Activated CD8-positive, alpha-beta memory T cell treated with anti-CD3 and anti-CD28 coated beads, Interleukin-2, amount 50 U/mL, for 1 hour (primary cell): ENCODE measurements around the gene CHCHD3.
"Not testable (repeated sequence)": the region's sequence is repeated elsewhere in the genome, so short reads cannot be mapped to it uniquely, and the experiment has no call there.

Experiments
- DNase-seq: peaks from one replicate; pipeline ENCODE4 v3.0.0-alpha.2; 2020; ENCODE audit errors: extremely low read depth

The CHCHD3 gene

DNA sequence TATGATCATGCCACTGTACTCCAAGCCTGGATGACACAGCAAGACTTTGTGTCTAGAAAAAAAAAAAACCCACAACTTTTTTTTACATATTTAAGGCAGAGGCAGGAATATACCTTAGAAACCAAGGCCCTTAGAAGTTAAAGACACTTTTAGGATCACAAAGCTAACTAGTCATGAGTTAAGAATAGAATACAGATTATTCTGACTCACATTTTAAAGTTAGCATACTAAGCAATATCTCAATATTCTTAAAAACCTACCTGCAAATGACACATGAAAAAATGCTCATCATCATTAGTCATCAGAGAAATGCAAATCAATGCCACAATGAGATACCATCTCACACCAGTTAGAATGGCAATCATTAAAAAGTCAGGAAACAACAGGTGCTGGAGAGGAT, 177.7 kb downstream of the CHCHD3 start:
- no peak for DNase-seq

DNA sequence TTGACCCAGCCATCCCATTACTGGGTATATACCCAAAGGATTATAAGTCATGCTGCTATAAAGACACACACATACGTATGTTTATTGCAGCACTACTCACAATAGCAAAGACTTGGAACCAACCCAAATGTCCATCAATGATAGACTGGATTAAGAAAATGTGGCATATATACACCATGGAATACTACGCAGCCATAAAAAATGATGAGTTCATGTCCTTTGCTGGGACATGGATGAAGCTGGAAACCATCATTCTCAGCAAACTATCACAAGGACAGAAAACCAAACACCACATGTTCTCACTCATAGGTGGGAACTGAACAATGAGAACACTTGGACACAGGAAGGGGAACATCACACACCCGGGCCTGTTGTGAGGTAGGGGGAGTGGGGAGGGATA, 179.6 kb downstream of the CHCHD3 start:
- not testable (repeated sequence) for DNase-seq

DNA sequence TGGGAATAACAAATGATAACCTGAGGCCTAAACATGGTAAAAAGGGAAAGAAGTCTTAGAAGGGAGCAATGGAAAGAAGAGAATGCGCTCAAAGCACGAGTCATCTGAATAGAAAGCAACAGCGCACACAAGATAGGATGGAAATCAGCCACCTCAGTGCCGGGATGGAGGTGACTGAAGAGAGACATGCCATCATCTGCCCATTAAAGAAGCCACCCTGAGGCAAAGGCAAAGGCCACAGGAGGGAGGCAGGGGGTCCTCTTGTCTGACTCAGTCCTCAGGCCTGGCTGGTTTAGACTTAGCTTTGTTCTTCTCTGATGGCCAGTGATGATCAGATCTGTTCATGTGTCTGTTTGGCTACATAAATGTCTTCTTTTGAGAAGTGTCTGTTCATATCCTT, 180.6 kb downstream of the CHCHD3 start:
- no peak for DNase-seq

DNA sequence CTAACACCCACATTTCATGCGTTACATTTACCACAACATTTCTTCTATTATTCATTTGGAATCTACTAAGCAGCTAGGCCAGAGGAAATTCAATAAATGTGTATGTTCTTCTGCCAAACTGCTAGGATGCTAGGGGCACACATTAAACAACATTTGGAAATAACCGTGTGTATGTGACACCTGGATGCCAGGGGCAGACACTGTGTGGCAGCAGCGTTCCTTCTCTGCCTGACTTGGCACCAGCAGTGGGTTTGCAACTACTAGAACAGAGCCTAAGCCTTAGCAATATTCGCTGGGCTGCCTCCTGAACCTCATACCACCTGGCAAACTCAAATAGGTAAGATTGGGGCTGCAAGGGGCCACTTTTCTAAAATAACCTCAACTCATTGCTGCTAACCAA, 182.1 kb downstream of the CHCHD3 start:
- DNase-seq: no peak

DNA sequence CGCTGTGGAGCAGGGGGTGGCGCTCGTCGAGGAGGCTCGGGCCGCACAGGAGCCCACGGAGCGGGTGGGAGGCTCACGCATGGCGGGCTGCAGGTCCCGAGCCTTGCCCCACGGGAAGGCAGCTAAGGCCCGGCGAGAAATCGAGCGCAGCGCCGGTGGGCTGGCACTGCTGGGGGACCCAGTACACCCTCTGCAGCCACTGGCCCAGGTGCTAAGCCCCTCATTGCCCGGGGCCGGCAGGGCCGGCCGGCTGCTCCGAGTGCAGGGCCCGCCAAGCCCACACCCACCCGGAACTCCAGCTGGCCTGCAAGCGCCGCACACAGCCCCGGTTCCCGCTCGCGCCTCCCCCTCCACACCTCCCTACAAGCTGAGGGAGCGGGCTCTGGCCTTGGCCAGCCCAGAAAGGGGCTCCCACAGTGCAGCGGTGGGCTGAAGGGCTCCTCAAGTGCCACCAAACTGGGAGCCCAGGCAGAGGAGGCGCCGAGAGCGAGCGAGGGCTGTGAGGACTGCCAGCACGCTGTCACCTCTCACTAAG, 183.2 kb downstream of the CHCHD3 start:
- not testable (repeated sequence) for DNase-seq

DNA sequence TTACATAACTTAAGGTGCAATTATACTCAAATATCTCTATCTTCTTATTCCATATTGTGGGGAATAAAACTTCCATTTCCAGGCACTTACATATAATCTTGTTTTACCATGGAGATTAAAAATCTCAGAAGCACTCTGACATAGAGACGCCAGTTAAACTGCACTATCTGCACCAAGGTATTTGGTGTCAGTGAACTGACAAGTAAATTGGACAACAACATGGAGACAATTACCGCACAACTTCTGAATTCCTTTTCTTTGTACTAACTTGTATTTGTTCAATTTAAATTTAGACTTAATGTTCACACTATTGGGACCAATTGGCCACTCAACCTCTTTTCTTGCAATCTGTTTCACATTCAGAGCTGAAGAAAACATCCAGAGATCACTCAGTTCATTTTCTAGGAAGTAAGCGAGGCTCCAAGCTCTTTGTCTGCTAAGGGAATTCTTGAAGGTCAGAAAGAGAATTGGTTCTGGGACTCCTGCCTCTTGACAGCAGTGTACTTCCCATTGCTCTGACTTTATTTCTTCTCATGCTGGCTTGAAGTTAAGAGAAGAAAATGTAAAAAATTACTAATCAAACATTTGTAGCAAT, 184.7 kb downstream of the CHCHD3 start:
- DNase-seq: no peak

DNA sequence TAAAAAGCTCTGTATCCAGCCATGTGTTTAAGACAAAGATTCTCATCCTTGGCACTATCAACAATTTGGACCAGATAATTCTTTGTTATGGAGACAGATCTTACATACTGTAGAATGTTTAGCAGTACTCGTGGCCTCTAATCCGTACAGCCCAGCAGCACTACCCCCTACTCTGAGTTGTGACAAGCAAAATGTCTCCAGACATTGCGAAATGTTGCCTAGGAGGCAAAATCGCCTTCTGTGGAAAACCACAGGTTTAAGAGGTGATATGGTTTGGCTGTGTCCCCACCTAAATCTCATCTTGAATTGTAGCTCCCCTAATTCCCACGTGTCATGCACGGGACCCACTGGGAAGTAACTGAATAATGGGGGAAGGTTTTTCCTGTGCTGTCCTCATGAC, 186.7 kb downstream of the CHCHD3 start:
- no peak for DNase-seq

DNA sequence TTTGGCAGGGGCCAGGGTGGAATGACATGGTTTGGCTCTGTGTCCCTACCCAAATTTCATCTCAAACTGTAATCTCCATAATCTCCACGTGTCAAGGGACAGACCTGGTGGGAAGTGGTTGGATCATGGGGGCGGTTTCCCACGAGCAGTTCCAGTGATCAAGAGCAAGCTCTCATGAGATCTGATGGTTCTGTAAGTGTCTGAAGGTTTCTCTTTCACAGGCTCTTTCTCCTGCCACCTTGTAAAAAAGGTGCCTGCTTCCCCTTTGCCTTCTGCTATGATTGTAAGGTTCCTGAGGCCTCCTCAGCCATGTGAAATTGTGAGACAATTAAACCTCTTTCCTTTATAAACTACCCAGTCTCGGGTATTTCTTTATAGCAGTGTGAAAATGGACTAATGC, 188.3 kb downstream of the CHCHD3 start:
- DNase-seq: no peak

DNA sequence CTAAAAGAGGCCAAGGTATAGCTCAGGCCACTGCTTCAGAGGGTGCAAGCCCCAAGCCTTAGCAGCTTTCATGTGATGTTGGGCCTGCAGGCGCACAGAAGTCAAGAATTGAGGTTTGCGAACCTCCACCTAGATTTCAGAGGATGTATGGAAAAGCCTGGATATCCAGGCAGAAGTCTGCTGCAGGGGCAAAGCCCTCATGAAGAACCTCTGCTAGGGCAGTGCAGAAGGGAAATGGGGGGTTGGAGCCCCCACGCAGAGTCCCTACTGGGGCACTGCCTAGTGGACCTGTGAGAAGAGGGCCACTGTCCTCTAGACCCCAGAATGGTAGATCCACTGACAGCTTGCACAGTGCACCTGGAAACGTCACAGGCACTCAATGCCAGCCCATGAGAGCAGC, 189.1 kb downstream of the CHCHD3 start:
- DNase-seq: not testable (repeated sequence)

DNA sequence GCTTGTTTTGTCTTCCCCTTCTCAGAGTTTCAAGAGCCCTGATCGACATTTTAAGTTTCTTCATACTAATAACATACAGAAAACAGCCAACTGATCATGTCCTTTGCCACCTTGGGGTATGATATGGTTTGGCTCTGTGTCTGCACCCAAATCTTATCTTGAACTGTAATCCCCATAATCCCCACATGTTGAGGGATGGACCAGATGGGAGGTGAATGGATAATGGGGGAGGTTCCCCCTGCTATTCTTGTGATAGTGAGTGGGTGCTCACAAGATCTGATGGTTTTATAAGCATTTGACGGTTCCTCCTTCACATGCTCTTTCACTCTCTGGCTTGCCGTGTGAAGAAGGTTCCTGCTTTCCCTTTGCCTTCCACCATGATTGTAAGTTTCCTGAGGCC, 190.3 kb downstream of the CHCHD3 start:
- no peak for DNase-seq

DNA sequence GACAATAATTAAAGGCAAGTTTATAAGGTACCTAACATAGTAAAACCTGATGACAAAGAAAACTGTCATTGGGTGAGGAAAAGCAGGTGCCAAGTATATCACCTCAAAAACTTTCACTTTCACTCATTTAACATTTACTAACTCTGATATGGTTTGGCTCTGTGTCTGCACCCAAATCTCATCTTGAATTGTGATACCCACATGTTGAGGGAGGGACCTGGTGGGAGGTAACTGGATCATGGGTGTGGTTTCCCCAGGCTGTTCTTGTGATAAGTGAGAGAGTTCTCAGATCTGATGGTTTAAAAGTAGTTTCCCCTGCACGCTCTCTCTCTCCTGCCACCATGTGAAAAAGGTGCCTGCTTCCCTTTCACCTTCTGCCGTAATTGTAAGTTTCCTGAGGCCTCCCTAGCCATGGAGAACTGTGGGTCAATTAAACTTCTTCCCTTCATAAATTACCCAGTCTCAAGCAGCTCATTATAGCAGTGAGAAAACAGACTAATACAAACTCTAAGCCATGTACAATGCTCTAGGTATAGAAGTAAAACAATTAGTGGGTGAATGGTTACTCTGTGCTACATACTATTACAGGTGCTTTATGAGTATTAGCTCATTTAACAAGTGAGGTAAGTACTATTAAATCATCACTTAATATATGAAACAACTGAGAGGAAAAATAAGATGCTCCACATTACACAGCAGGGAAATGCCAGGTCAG, 199.0 kb downstream of the CHCHD3 start:
- no peak for DNase-seq

DNA sequence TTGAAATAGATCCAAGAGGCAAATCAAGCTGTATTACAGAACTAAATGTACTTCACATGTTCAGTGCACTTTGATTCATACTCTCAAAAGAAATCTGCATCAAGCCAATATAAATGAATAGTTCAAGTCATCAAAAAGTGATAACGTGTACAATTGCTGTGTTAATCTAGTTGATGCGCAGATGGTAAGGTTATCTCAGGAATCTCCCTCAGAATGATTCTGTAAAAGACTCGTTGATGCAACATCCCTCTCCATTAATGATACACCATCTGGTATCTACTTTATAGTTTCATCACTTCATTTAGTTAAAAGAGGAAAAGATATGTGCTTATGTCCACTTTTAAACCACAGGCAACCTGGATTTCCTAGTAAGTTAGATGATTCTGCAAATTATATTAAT, 200.6 kb downstream of the CHCHD3 start:
- no peak for DNase-seq

DNA sequence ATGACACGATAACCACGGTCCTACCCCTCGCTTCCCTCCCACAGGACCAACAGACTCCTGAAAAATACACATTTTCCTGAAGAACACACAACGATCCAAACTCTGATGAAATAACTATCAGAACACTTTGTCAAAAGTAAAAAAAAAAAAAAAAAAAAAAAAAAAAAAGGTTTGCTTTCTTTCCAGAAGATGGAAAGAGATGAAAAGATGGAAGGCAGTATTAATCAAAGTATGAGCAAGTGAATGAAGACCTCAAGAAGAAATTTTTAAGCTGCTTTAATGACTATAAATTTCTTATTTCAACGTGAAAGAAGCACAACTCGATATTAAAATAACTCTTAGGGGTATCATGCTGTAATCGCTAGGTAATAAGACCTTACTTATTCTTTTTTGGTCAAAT, 202.3 kb downstream of the CHCHD3 start:
- no peak for DNase-seq

DNA sequence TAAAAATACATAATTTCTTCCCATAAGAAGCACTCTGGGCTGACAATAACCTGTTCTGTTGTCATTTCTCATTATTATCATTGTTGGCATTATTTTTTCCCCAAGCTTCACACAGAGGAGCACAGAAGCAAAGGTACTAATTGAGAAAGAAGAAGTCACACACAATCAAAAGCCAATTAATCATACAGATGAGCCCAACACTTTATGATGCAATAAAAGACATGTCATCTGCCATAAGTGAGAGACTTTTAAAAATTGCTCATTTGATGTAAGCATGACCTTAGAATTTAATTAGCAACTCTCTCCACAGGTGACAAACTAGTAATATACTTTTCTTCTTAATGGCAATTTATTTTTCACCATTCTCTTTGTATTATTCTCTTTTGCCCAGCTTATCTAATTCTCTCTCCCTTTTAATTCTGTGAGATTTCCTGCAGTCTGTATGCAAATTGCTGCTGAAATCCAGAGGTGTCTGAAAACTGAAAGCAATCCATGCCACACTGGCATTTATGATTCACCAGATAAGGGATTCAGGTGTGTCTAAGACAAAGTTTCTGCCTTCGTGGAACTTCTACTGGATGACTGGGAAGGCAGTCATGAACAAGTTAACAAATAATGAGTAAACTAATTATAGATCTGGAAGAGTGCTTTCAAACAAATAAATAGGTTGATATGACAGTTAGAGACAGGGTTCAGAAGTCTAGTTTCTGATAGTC, 203.5 kb downstream of the CHCHD3 start:
- DNase-seq: no peak

DNA sequence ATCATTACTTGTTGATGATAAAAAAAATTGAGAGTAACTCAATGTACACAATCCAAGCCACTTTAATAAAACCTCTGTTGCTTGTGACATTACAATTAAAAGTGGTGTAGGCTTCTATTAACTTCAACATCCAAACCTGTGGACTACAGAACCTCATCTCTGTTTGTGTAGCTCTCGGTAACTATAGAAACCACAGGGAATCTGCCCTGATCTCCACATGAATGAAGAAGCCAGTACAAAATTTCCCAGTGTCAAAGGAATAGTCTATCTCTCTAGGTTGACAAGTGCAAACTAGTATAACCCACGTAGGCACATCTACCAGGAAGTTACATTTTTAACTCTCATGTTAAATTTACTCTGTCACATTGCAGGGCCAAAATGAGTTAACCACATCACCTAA, 204.3 kb downstream of the CHCHD3 start:
- DNase-seq: no peak

DNA sequence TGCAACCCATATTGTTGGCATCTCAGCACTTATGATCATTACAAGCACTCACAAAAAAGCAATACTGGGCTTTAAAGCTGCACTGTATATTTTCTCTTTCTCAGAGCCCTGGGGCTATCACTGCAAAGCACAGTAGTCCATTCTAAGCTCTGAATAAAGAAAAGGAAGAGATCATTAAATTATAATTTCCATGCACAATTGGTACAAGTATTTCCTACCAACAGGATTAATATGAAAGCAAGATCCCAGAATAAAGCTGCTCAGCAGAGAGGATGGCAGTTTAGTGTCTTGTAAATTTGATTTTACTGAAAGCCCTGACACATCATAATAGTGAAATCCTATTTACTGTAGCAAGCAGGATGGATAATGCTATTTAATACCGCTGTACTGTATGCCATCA, 205.3 kb downstream of the CHCHD3 start:
- DNase-seq: no peak

DNA sequence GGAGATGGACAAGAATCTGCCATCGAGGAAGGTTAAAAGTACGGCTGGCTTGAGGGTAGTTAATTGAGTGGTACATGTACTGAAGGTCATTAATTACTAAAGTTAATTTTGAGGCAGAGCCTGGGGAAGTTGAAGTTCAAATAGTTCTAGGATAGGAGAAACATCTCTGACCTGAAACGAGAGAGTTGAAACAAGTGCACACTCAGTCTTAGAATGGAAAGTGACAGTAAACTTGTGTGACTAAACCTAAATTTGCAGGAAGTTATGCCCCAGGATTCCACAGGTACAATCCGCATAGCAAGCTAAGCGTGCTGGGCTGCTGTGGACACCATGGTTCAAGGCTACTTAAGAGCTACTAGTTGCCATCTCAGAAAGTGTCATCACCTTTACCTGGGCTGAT, 209.9 kb downstream of the CHCHD3 start:
- DNase-seq: no peak

DNA sequence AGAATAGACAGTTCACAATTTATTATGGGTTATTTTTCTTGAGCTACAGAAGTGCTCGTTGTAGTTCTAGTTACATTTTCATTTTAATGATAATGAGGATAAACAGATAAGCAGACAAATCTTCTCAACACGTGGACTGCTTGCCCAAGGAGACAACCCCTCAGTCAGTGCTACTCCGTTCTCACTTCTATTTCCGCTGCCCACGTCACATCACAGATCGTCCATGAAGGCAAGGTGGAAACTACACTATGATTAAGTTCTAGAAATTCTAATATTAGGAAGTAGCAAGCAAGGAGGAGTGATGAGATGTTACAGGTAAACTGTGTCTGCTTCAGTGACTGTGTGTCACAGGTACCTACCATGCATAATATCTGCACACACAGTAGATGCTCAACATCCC, 210.5 kb downstream of the CHCHD3 start:
- no peak for DNase-seq

DNA sequence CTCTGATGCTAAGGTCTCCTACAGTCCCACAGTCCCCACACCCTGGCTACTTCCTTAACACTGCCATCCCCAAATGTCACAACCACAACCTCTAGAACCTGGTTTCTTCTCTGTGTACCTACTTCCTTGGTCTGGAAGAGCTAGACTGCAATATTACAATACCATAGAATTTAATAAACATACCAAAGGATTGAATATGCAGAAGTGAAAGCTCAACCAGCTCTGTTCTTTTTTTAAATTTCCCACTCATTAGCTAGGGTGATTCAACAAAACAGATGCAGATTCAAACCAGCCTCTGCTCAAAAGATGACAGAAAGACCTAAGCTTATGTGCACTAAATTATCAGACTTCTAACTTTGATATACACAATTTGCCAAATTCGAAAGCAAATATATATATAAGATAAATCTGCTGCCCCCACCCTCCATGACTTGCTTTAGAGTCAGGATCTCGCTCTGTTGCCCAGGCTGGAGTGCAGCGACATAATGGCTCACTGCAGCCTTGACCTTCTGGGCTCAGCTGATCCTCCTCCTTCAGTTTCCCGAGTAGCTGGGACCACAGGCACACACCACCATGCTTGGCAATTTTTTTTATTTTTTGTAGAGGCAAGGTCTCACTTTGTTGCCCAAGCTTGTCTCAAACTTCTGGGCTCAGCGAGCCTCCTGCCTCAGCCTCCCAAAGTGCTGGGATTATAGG, 212.6 kb downstream of the CHCHD3 start:
- no peak for DNase-seq

DNA sequence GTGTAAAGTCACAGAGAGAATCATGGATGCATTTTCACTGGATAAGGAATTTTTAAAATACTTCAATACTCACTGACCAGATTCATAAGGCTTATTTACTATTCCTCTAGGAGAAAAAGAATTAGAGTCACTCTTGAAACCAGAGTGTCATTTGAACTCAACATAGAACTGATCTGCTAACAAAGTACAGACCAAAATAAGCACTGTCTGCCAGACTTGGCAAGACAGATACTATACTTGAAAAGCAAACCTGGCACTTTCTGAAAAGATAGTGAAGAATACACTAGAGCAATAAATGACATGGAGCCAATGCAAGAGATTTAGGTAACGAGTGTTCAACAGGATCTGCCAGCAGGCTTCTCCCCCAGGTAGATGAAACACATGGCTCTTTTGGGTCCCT, 215.3 kb downstream of the CHCHD3 start:
- no peak for DNase-seq

DNA sequence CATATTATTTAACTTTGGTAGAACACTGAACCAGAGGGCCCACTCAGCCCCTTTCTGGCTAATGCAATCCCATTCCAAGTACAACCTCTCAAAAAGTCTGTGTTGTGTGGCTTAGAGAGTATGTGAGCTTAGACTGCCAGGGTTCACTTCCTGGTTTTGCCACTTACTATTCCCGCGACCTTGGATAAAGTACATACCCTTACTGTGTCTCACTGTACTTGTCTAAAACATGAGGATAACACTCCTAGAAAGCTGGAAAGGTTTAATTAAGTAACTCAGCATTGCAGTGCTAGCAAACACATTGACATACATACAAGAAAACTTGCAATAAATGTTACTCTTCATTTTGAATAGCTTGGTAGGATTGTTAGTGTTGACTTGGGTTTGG, 215.8 kb downstream of the CHCHD3 start:
- no peak for DNase-seq

DNA sequence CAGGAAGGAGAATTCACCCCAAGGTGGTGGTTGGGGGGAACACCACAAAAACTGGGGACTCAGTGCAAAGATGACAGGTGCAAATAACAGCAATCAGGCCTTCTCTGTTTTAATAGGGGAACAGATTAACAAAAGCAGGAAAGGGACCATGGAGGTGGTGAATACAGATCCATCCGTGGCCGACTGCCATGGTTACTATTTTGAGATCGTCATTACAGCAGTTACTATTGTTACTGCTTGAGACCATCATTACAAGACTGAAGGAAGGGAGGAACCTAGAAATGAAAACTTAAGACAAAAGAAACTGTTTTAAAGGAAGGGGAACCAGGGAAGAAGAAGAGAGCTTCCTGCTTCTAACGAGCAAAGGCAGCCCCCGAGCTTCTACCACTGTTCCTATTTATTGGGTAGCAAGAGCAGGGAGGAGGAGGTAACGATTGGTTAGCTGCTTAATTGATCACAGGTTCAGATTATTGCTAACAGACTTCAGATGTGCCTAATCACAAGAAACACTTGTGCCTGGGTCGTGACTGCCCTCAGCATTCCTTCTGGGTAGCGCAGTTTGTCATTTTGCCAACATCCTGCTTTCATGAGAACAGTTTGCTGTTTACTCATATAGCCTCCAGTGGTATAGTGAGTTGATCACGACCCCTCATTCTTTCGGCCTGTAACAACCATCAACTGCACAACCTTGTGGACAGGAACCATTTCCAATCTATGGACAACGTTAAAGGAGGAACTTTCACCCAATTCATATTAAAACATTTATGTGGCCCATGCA, 216.3 kb downstream of the CHCHD3 start:
- DNase-seq: no peak
